ENCODE results near the gene ATG3.
"Not testable (repeated sequence)": the region's sequence is repeated elsewhere in the genome, so short reads cannot be mapped to it uniquely, and the experiment has no call there.

Gene ATG3

DNA sequence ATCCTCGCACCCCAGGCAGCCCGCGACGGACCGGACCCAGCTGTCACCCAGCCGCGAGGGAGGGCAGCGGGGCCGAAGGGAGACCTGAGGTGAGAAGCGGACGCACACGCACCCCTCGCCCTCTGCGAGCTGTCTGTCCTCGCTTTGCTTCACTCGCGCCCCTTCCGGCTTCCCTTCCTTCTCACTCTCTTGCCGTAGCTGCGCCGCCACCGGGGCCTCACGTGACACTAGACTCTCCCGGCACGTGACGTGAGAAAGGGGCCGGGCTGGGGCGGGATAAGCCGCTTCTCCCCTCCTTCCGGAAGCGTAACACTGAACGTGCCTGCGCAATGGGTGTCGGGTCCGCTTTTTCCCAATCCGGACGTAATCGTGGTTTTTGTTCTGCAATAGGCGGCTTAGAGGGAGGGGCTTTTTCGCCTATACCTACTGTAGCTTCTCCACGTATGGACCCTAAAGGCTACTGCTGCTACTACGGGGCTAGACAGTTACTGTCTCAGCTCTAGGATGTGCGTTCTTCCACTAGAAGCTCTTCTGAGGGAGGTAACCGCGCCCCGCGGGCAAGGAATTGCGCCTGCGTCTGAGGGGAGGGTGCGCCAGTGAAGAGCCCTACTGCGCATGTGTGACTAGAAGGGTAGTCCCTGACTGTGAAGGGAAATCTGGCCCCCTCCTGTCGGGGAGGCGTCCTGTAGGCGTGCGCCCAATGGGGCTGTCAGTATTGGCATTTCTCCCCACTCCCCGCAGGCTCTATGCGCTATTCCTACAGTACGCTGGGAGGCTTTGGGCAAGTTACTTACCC is at the start of gene ATG3, which contains the start of gene SLC35A5:
TSS of gene ATG3 (minus strand) at position 229 of the 796 bp plus-strand sequence. CDS start 434 bp downstream, outside the sequence.
TSS of gene SLC35A5 (plus strand) at position 312 of the 796 bp plus-strand sequence. CDS start 1,359 bp downstream, outside the sequence.
- peak; percentile 99 for DNase-seq

DNA sequence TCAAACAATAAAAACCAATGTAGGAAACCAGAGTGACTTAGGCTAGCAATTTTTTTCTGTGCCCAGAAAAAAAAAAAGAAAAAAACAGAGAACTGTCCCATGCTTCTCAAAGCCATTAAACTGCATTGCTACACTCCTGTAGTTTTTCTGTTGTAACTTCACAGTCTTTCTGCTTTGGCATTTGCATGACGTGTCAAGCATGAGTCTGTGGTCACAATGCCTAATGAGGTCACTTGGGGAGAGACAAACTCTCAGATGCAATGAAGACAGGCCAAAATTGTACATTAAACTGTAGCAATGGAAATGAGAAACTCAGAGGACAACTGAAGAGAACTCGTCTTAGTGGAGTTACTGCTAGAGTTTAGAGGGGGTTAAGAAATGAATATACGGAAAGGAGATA is 48.4 kb upstream of the ATG3 start:
- no peak for DNase-seq

DNA sequence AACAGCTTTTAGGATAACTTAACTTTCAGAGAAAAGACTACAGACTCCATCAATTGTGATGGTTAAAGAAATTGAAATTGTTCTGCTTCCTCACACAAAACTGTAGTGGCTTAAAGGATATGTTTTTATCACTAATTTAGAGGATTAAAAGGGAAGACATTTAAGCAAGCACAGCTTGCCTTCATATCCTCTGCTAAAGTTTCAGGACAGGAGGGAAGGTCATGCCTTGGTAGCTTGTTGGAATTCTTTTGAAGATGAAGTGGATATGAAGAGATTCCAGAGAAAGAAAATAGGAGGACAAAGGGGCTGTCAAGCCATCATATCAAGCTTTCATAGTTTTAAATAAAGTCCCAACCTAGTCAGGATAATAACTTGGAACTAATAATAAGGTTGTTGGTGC is 46.1 kb upstream of the ATG3 start:
- DNase-seq = no peak

DNA sequence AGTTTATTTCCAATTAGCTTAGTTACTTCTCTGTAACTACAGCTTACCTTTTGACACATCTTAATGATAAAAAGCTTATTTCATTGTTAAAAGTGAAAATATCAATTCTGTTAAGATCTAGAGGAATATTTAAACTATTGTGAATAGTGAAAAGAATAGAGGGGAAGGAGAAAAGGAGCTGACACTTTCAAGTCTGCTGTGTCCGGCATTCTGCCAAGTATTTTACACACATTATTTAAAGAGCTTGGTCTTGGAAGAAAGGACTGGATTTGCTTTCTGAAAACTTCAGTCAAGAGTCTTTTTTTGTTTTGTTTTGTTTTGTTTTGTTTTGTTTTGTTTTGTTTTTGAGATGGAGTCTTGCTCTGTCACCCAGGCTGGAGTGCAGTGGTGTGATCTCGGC is 44.3 kb upstream of the ATG3 start:
- DNase-seq = no peak

DNA sequence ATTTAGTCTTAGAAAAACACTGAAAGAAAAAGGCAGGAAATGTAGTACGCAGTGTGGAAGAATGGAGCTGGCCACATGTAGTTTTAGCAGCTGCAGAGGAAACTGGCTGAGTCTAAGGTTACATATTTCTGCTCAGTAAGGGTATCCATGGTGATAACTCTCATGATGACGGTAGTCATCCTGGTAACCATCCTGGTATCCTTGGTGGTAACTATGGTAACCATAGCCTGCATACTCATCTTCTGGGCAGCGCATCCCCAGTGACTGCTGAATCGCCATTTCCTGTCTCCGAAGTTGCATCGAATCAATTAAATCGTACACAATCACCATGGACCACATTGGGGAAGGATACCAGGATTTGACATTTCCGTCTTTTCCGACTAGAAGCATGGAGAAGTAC is 43.5 kb upstream of the ATG3 start:
- DNase-seq = no peak

DNA sequence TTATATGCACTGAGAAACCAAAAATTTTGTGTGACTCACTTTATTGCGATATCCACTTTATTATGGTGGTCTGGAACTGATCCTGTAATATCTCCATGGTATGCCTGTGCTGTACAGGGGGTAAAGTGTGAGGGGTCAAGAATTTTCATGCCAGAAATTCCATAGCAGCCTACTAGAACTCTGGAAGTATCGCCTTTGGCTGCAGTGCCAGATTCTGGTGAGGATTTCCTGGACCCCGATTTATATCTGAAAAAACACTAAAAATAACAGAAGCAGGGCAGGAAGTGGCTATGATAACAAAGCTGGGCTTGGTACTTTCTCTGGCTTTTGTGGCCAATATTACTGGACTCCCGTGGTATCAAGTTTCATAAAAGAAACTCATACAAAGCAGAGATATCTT is 42.8 kb upstream of the ATG3 start:
- DNase-seq = no peak

DNA sequence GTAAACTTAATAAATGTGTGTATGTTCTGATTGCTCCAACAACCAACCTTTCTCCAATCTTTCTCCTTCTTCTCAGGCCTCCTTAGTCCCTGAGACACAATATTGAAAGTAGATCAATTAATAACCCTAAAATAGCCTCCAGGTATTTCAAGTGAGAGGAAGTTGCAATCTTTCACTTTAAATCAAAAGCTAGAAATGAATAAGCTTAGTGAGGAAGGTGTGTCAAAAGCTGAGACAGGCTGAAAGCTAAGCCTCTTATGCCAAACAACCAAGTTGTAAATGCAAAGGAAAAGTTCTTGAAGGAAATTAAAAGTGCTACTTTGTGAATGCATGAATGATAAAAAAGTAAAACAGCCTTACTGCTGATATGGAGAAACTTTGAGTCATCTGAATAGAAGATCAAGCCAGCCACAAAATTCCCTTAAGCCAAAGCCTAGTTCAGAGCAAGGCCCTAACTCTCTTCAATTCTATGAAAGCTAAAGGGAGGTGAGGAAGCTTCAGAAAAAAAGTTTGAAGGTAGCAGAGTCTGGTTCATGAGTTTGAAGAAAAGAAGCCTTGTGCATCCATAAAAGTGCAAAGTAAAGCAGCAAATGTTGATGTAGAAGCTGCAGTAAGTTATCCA is 40.6 kb upstream of the ATG3 start:
- DNase-seq = no peak

DNA sequence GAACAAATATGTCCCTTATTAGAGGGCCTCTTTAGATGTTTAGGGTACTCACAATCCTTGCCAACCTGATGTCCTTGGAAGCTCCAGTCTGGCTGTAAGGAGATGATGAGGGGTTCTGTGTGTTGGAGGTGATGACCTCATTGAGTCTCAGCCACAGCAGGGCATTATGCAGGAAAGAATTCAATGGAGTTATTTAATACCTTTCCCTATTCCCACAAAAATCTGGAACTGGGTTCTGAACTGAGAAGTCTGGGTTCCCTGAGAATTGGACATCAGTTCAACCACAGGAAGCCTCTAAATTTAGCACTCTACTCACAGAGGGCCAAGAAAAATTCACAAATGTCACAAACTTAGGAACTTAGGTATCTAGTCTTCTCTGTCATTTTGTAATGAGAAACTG is 37.0 kb upstream of the ATG3 start:
- no peak for DNase-seq

DNA sequence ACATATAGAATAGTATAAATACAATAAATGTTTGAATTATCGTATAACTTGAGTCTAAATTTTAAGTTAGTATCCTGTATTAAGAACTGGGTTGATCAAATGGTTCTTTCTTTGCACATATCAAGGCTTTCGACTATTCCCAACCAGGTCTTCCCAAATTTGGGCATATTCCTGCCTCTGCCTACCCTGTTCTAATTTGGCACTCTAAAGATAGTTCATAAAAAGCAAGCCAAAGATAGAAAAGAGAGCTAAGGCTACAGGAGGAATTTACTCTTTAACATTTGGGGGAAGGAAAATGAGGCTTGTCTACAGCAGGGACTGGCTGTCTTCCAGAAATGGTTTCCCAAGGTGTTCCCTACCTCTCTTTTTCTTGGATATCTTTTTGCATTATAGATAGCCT is 36.2 kb upstream of the ATG3 start:
- no peak for DNase-seq

DNA sequence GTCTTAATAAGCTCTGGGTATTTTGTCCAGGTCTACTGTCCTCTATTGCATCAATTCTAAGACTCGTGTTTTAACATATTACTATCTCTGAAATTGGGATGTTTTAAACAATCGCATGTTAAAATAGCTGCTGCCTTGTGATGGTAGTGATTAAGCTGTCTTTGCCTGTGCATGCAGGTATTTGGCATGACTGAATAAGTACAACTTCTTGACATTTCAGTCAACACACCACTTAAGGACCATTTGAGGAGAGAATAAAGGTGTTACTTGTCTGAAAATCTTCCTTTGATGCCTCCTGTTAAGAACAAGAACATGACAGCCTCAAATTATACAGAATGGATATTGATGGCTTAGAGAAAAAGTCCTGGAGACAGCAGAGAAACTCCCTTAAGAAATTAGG is 33.1 kb upstream of the ATG3 start:
- DNase-seq = no peak

DNA sequence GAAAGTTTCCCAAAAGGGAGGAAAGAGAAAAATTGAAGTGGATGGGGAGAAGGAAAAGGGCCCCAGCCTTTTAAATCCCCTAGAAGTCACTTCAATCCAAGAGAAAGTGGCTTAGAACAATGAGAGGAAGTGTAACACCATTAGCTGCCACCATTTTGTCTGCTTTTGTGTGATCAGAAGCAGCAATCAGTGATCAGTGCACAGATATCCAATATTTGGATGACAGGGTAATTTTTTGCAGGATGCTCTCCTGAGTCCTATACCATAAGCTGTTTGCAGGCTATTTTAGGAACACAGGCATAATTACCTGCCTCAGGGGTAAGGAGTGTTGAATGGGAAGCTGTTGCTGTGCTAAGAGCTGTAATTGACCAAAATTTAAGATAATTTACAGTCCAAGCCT is 31.5 kb upstream of the ATG3 start:
- DNase-seq = no peak

DNA sequence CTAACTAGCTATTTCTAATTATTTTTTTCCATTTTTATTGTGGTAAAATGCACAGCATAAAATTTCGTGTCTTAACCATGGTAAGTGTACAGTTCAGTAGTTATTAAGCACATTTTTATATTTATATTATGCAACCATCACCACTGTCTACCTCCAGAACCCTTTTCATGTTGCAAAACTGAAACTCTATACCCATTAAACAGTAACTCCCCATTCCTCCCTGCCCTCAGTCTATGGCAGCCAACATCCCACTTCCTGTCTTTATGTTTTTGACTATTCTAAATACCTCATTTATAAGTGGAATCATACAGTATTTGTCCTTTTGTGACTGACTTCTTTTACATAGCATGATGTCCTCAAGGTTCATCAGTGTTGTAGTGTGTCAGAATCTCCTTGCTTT is 25.6 kb upstream of the ATG3 start:
- no peak for DNase-seq

DNA sequence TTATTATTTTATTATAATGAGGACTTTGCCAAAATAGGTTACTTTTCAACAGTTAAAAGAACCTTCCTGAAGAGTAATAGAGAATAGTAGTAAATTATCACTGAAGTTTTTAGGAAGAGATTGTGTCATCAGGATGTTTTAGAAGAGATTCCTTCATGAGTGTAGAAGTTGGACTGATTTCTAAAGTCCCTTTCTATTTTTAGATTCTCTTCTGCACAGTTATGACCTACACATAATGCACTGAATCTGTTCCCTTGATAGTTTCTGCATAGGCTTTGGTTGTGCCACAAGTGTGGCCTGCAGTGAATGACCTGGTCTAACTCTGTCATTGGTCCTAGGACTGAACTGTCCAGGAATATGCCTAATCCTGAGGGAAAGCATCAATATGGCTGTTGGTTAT is 24.0 kb upstream of the ATG3 start:
- no peak for DNase-seq

DNA sequence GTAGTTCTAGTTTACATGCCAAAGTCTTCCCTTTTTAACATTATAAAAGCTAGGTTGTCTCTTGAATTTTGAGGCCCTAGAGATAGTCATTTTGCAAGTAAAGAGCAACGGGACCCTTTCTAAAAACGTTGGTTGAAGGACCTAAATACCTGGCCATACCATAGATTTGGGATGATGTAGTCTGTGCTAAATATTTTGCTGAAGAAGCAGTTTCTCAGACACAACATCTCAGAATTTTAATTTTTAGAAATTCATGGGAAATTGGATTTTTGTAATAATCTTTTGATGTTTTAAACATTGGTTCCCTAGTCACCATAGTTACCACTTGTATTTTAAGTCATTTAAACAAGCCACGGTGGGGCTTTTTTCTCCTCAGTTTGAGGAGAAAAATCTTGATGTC is 21.3 kb upstream of the ATG3 start:
- no peak for DNase-seq

DNA sequence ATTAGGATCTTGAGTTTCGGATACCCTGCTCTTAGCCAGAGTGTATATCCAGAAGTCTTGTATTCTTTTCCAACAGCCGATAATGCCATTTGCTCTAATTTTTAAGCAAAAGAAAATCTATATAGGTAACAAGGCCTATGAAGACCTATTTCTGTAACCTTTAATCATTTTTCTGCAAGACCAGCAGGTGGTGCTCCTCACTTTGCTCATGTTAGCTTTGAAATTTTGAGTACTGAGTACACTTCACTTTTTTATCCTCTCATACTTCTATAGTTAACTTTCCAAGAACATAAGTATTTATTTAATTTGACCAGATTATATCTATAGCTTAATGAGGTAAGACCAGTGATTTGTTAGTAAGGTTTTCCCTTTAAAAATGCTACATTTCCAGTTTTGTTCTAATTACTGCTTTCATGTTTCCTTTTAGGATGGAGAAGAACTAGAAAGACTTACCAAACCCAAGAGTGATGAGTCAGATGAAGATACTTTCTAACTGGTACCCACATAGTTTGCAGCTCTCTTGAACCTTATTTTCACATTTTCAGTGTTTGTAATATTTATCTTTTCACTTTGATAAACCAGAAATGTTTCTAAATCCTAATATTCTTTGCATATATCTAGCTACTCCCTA is 20.6 kb upstream of the ATG3 start:
- DNase-seq = peak; percentile 25

DNA sequence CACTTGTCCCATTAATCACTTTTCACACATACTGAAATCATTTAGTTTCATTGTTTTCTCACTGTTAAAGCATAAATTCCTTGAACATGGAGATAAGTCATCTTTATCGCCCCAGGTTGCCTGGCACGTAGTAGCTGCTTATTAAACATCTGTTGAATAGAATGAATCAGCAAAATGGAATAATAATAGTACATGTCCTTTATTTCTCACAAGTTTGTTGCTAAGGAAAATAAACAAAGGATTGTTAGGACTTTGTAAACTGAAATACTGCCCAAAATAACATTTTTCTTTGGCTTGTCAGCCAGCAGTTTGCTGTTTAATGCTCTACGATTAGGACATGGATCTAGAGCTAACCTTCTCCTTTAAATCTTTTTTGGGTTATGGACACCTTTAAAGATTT is 17.9 kb upstream of the ATG3 start:
- no peak for DNase-seq

DNA sequence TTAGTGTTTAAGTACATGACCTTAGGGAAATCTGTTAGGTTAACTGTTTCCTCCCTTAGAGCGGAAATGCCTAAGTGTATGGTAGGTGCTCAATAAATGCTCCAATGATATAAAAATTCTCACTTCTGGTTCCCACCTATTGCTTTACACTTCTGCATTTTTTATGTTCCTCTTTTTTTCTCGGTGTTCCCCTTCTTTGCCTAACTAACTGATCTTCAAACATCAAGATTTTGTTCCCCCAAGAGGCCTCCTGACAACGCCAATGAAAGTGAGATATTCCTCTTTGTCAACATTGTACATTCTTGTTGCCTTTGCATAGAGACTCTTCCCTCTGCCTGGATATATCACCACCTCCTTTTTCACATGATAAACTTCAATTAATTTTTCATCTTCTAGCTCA is 17.5 kb upstream of the ATG3 start:
- no peak for DNase-seq

DNA sequence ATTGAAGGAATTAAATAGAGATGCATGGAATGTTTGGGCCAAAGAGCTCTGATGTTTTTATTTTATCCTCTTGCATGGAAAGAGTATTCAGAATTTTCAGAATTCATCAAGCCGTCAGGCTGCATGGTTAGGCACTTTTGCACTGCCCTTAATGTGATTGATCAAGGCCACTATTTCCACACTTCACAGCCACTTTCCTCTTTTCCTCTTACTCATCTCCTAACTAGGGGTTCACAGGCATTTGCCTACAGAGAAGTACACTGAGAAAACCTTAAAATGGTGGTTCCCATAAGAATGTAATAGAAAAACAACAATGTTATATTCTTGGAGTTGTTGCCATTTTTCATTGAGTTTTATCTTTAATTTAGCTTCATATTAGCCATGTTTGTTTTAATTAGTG is 10.9 kb upstream of the ATG3 start:
- DNase-seq = no peak

DNA sequence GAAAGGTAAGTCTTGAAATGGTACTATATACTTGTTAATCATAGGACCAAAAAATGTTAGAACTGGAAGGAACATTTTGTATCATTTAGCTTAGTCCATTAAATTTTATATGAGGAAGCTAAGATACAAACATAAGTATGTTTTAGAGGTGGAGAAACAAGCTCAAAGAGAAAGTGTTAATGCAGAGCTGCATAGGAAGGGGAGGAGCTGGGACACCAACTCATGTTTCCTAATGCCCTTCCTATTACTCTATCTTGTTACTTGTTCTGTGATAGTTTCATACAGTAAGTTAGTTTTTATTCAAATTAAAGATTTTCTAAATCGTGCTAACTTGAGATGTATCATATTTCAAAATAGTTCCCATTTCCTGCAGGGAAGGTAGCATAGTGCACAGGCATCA is 7.5 kb upstream of the ATG3 start:
- DNase-seq = no peak

DNA sequence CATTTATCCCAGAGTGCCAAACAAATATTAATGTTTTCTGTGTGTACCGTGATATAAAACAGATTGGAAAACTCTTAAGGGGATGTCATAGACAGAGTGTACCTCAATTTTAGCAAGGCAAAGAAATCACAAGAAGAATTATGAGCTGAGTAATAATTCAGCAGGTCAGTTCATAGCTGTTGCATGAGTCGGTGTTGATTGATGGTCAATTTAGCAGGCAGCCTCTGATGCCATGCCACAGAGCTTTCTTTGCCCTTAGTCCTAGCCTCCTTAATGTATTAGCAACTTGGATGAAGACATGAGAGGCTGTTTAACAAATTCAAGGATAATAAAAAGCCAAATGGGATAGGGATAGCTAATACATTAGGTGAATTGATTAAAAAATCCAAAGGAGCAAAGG is 6.9 kb upstream of the ATG3 start:
- DNase-seq = no peak

DNA sequence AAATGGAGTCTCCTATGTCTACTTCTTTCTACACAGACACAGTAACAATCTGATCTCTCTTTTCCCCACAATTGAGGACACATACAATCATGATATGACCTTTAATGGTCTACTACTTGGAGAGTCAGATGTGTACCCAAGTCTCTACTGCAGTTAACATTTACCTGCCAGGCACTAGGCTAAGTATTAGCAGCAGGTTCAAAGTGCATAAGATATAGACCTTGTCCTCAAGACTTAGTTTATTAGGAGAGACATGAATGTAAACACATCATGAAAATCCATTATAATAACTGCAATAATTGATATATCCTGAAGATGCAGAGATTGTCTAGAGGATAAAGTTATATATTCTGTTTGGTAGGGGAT is 3.2 kb upstream of the ATG3 start:
- no peak for DNase-seq

DNA sequence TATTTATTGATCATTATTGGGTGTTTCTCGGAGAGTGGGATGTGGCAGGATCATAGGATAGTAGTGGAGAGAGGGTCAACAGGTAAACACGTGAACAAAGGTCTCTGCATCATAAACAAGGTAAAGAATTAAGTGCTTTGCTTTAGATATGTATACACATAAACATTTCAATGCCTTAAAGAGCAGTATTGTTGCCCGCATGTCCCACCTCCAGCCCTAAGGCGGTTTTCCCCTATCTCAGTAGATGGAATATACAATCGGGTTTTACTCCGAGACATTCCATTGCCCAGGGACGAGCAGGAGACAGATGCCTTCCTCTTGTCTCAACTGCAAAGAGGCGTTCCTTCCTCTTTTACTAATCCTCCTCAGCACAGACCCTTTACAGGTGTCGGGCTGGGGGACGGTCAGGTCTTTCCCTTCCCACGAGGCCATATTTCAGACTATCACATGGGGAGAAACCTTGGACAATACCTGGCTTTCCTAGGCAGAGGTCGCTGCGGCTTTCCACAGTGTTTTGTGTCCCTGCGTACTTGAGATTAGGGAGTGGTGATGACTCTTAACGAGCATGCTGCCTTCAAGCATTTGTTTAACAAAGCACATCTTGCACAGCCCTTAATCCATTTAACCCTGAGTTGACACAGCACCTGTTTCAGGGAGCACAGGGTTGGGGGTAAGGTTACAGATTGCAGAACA is 2.6 kb upstream of the ATG3 start:
- not testable (repeated sequence) for DNase-seq

DNA sequence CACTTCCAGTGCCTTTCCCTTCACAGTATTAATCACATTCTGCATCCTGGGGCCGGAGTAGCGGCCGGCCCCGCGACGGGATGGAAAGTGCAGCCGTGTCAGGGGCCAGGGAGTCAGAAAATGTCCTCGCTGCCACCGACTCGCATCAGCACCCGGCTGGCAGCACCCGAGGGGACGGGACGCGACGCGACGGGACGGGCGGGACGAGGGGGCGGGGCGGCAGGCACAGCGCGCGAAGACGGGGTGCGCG is 353 bp downstream of the ATG3 start:
- DNase-seq = no peak
